HAP-1 (cell line): Measurements from ENCODE around the gene S1PR4.
"Not testable (repeated sequence)": the region's sequence is repeated elsewhere in the genome, so short reads cannot be mapped to it uniquely, and the experiment has no call there.

Experiments used
- DNase-seq, 2 experiments: peaks; one replicate each; pipeline ENCODE4 v3.0.0-alpha.2; 2016 to 2020; ENCODE audit warnings: low spot score in 2 of 2
- H3K27me3 ChIP-seq: fragments of 250-450 bp; sonication (Bioruptor Pico); 2 replicates; pipeline ENCODE4 v1.5.1; 2020; ENCODE audit warnings: low read depth, mild to moderate bottlenecking, moderate library complexity
- H3K36me3 ChIP-seq: fragments of 250-450 bp; sonication (Bioruptor Pico); replicated peaks from 2 replicates; pipeline ENCODE4 v1.5.1; 2020; ENCODE audit warnings: mild to moderate bottlenecking
- H3K4me1 ChIP-seq: fragments of 250-450 bp; sonication (Bioruptor Pico); 2 replicates; pipeline ENCODE4 v1.5.1; 2020; ENCODE audit warnings: mild to moderate bottlenecking
- H3K4me3 ChIP-seq: fragments of 250-450 bp; sonication (Bioruptor Pico); 2 replicates; pipeline ENCODE4 v1.5.1; 2020; ENCODE audit warnings: mild to moderate bottlenecking, moderate library complexity
- H3K9me3 ChIP-seq: fragments of 250-450 bp; sonication (Bioruptor Pico); 2 replicates; pipeline ENCODE4 v1.5.1; 2020; ENCODE audit warnings: mild to moderate bottlenecking, moderate library complexity
- in situ Hi-C: fragments of 300-500 bp; cut with MboI; formaldehyde crosslinking; loops from 3 replicates; pipeline ENCODE4 v1.14.3; 2020; ENCODE audit warnings: low sequenced_read_pairs, inconsistent platforms, mixed read lengths

S1PR4 gene

DNA sequence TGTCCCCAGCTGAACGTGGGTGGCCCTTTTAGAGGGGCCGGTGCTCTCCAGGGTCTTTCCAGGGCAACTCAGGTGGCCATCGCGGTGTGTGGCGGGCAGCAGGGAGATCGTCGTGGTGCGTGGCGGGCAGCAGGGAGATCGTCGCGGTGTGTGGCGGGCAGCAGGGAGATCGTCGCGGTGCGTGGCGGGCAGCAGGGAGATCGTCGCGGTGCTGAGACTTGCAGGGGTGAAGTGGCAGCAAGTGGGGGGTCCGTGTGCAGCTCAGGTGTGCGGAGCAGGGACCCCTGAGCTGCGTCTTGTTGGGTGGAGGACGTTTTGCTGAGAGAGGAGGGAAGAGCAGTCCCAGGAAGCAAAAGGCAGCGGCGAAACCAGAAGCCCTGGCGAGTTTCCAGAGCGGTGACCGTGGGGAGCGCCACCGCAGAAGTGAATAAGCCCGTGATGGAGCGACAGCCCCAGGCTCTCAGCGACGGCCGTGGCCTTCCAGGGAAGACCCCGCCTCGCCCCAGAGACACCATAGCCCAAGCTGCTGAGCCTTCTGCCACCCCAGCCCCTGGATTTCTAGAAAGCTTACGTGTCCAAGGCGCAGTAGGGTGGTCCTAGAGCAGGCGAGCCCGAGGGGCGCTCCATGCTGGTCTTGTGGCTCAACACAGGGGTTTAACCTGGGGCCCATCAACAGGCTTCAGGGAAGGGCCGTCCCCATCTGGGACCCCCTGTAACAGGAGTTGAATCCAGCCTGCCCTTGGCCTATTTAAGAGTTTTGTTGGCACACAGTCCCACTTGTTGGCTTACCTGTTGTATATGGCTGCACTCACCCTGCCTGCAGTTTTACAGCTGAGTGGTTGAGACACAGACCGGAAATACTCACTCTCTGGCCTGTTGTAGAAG lies 12.6 kb downstream of the S1PR4 start:
- H3K4me1 ChIP-seq = peaks cover 5% of the 10 kb centered on the region; the same call in 1 of the 2 replicates

DNA sequence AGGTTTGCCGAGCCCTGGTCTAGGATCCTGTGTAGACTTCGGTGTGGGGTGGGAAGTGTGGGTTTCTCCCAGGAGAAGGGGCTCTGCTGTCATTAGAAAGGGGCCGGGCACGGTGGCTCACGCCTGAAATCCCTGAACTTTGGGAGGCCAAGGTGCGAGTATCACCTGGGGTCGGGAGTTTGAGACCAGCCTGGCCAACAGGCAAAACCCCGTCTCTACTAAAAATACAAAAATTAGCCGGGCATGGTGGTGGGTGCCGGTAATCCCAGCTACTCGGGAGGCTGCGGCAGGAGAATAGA lies 13.2 kb downstream of the S1PR4 start:
- DNase-seq, H3K27me3 ChIP-seq, in situ Hi-C loops, H3K4me1 ChIP-seq, H3K4me3 ChIP-seq, H3K9me3 ChIP-seq: not testable (repeated sequence)
- peaks cover 37% of the 10 kb centered on the region for H3K36me3 ChIP-seq

More for the DNA sequence above, 12.6 kb downstream of the S1PR4 start:
- peaks cover 36% of the 10 kb centered on the region for H3K36me3 ChIP-seq
- H3K9me3 ChIP-seq = no peaks in the 10 kb centered on the region
- no peak for DNase-seq
- in situ Hi-C loops = no loop called here
- H3K4me3 ChIP-seq = no peak overlapping the region
- no peaks in the 10 kb centered on the region for H3K27me3 ChIP-seq

DNA sequence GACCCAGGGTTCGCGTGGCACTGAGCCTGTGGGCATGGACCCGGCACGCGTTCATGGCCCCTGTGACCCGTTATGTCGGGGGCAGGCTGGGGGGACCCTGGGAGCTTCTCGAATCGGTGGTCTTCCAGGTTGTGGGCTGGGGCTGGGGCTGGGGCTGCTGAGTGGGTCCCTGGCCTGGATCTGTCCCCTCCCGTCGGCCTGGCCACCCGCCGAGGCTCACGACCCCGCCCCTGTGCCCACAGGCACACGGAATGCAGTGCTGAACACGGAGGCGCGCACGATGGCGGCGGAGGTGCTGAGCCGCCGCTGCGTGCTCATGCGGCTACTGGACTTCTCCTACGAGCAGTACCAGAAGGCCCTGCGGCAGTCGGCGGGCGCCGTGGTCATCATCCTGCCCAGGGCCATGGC lies 13.7 kb downstream of the S1PR4 start:
- peaks cover 36% of the 10 kb centered on the region for H3K36me3 ChIP-seq
- H3K9me3 ChIP-seq = no peaks in the 10 kb centered on the region
- H3K27me3 ChIP-seq = no peaks in the 10 kb centered on the region
- no peak overlapping the region for H3K4me3 ChIP-seq
- H3K4me1 ChIP-seq = peaks cover 1% of the 10 kb centered on the region
- DNase-seq = no peak
- in situ Hi-C loops = no loop called here

DNA sequence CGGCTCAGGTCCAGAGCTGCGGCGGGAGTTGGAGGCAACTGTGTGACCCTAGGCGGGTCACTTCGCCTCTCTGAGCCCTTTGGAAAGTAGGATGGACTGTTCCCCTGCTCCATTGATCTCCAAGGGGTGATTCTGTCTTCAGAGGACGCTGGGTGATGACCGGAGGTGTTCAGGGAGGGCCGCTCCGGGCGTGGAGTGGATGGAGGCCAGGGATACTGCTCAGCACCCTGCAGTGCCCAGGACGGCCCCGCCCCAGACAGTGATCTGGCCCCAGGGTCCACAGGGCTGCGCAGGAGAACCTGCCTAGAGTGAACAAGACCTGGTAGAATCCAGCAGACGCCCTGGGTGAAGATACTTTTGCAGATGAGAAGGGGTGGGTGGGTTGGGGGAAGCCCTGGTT lies 14.1 kb downstream of the S1PR4 start:
- no peak for DNase-seq
- Histone ChIP-seq H3K9me3 (no peaks in the 10 kb centered on the region), H3K36me3 (peaks cover 37% of the 10 kb centered on the region), H3K27me3 (no peaks in the 10 kb centered on the region), H3K4me3 (no peak overlapping the region), H3K4me1 (no peaks in the 10 kb centered on the region; the same call in 1 of the 2 replicates)
- in situ Hi-C loops = no loop called here

DNA sequence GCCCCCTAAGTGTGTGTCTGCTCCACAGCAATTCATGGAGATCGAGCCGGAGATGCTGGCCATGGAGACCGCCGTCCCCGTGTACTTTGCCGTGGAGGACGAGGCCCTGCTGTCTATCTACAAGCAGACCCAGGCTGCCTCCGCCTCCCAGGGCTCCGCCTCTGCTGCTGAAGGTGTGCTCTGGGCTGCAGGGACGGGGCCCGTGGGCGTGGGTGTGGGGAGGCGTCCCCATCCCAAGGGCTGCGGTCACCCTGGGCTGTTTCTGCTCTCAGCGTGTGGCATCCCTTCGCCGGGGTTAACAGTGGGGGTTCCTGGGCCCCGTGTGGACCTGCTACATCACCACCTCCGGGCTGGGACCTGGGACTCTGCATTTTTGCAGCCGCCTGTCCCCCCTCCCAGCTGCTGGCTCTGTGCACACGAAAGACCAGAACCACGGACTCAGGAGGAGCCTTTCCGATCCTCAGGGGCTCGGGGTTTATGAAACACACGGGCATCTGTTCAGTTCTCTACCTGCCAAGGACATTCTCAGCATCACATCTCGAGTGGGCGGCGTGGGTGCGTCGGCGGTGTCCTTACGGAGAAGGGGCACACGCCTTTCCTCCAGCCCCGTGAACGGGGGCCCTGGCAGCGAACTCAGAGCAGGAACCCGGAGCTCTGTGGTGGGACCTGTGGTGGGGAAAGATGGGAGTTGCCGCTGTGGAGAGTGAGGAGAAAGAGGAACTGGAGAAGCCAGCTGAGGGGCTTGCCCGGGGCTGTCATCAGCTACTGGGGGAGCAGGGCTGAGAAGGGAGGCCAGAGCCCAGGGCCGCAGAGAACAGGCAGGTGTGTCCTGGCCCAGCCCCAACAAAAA lies 14.9 kb downstream of the S1PR4 start:
- no peak for DNase-seq
- H3K4me1 ChIP-seq = no peaks in the 10 kb centered on the region; the same call in 1 of the 2 replicates
- in situ Hi-C loops = no loop called here
- H3K27me3 ChIP-seq = no peaks in the 10 kb centered on the region
- H3K9me3 ChIP-seq = no peaks in the 10 kb centered on the region
- H3K4me3 ChIP-seq = no peak overlapping the region
- H3K36me3 ChIP-seq = peaks cover 33% of the 10 kb centered on the region

DNA sequence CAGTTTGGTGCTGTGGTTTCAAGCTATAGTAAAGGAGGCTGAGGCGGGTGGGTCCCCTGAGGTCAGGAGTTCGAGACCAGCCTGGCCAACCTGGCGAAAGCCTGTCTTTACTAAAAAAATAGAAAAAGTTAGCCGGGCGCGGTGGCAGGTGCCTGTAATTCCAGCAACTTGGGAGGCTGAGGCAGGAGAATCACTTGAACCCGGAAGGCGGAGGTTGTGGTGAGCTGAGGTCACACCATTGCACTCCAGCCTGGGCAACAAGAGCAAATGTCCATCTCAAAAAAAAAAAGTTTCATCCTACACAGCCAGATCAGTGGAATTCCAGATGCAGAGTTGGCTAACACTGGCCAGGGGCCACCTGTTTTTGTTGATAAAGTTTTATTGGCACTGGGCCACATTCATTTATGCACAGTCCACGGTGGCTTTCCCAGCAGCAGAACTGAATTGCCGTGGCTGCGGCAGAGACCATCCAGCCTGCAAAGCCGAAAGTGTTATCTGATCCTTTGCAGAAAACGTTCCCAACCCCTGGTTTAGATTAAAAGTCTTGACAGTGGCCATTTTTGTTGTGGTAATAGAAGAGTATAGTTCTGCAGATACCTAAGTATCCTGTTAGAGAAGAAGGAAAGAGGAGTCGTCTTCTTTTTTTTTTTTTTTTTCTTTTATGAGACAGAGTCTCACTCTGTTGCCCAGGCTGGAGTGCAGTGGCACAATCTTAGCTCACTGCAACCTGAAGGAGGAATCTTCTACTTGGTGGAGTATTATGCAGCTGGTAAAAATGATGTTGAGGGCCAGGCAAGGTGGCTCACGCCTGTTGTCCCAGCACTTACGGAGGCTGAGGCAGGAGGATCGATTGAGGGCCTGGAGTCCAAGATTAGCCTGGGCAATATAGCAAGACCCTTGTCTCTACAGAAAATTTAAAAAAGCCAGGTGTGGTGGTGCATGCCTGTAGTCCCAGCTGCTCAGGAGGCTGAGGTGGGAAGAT lies 15.8 kb downstream of the S1PR4 start:
- H3K36me3 ChIP-seq = peaks cover 33% of the 10 kb centered on the region

DNA sequence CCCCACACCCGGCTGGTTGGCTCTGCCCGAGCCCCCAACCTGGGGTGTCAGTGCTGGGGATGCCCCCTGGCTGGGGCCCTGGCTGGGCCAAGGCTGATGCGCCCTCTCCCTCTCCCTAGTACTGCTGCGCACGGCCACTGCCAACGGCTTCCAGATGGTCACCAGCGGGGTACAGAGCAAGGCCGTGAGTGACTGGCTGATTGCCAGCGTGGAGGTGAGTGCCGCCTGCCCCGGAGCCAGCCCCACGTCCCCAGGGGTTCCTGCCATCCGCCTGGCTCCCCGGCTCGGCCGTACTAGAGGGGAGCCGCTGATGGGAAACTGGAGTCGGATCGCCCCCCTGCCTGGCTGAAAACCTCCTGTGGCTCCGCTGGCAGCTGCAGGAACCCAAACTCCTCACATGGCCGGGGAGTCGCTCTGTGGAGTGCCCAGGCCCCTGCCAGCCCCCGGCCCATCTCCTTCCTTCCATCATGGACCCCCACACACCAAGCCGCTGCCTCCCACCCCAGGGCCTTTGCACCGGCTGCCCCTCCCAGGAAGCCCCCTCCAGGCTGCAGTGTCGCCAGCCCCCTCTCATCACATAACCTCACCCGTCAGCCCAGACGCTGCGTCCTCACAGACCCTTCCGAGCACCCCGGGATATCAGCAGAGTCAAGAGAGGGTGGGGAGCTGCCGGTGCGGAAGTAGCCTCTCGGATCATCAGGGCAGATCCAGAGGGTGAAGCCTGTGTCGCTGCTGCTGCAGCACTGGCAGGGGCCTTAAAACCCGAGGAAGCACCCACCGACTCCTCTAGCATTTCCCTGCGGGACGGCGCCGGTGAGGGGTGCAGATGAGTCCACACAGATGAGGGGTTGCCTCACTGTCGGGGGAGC lies 17.7 kb downstream of the S1PR4 start:
- no peak overlapping the region for H3K4me3 ChIP-seq
- DNase-seq = no peak
- in situ Hi-C loops = no loop called here
- H3K36me3 ChIP-seq = peaks cover 30% of the 10 kb centered on the region
- H3K4me1 ChIP-seq = no peaks in the 10 kb centered on the region; the same call in 1 of the 2 replicates
- H3K27me3 ChIP-seq = no peaks in the 10 kb centered on the region
- H3K9me3 ChIP-seq = no peaks in the 10 kb centered on the region

More for the DNA sequence above, 15.8 kb downstream of the S1PR4 start:
- Histone ChIP-seq H3K27me3 (no peaks in the 10 kb centered on the region), H3K4me1 (no peaks in the 10 kb centered on the region; the same call in 1 of the 2 replicates), H3K4me3 (no peak overlapping the region), H3K9me3 (no peaks in the 10 kb centered on the region)
- DNase-seq = no peak
- in situ Hi-C loops = no loop called here

DNA sequence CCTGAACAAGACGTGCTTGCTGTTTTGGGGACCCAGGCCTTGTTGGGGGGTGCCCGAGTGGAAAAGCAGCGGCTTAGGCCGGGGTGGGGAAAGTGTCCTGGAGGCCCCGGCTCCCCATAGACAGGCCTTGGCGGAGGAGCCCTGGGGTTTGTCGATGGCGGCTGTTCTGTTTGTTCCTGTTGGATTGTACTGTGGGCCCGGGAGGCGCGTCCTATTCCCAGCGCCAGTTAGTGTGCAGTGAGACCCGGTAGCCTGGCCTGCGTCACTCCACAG lies 18.3 kb downstream of the S1PR4 start:
- in situ Hi-C loops = no loop called here
- DNase-seq = no peak
- H3K36me3 ChIP-seq = peaks cover 27% of the 10 kb centered on the region
- H3K4me1 ChIP-seq = no peaks in the 10 kb centered on the region; the same call in 1 of the 2 replicates
- H3K9me3 ChIP-seq = no peaks in the 10 kb centered on the region
- no peak overlapping the region for H3K4me3 ChIP-seq
- H3K27me3 ChIP-seq = no peaks in the 10 kb centered on the region

DNA sequence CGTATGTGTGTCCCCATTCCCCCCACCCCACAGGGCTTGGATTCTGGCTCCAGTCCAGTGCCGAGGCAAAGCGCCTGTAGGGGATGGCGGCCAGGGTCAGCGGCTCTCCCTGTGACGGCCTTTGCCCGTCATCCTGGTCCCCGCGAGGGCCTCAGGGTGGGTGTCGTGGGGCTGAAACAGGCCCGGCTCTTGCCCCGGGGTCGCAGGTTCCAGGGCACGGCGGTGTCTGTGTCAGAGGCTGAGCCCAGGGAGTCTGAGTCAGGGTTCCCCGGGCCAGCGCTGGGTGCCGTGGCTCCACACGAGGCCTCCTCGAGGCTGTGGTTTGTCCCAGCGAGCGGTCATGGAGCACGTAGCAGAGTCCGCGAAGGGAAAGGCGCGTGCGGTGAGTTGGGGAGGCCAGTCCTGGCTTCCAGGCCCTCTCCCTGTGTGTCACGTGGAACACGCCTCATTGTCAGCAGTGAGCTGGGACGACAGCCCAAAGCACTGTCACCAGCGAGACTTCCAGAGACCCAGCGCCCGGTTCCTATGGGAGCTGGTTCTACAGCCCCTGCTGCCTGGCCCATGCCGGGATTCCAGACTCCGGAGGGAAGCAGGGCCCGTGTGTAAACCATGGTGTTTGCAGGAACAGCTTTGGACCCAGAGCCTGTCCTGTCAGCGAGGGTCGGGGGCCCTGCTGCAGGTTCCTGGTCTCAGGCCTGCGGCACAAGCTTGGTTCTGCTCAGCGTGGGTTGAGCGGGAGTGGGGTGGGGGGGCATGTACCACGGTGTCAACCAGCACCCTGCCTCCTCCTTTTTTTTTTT lies 20.5 kb downstream of the S1PR4 start:
- in situ Hi-C loops = no loop called here
- H3K9me3 ChIP-seq = no peaks in the 10 kb centered on the region
- H3K4me1 ChIP-seq = no peaks in the 10 kb centered on the region; the same call in 1 of the 2 replicates
- H3K36me3 ChIP-seq = peaks cover 33% of the 10 kb centered on the region
- no peaks in the 10 kb centered on the region for H3K27me3 ChIP-seq
- no peak for DNase-seq
- H3K4me3 ChIP-seq = no peak overlapping the region

DNA sequence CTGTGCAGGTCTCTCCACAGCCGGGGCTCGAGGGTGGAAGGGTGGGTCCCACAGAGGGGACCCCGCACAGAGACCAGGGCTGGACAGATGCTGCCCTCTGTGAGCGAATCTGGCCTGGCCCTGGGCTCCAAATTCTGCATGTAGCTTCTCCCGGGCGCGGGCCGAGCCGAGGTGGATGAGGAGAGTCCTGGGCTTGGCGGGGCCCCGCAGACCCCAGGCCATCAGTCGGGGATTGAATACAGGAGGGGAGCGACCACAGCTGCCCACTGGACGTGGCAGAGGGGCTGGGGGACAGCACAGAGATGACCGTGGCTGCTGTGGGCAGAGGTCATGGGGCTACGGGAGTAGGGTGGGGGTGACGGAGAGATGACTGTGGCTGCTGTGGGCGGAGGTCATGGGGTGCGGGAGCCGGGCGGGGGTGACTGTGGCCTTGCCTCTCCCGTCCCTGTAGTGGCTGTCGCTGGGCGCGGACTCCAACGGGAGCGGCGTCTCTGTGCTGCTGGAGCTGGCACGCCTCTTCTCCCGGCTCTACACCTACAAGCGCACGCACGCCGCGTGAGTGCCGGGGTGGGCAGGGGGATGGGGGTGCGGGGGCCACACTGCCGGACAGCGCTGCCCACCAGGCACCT lies 22.6 kb downstream of the S1PR4 start:
- no peak overlapping the region for H3K4me3 ChIP-seq
- DNase-seq = no peak
- in situ Hi-C loops = no loop called here
- no peaks in the 10 kb centered on the region; the same call in 1 of the 2 replicates for H3K4me1 ChIP-seq
- H3K27me3 ChIP-seq = no peaks in the 10 kb centered on the region
- H3K9me3 ChIP-seq = no peaks in the 10 kb centered on the region
- peaks cover 40% of the 10 kb centered on the region for H3K36me3 ChIP-seq

DNA sequence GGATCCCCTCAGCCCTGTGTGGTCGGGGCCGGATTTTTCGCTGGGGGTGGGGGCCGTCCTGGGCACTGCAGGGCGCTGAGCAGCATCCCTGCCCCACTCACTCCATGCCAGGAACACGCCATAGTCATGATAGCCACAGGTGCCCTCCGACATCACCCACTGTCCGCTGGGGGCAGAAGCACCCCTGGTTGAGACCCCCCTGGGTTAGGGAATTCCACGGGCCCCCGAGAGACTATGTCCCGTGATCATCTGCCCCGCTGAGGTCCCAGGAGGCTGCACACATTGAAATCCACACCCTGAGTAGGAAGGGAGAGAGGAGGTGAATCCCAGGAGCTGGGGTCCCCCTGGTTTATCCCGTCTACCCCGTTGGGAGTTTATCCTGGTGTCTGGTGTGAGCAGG lies 23.3 kb downstream of the S1PR4 start:
- in situ Hi-C loops = no loop called here
- H3K27me3 ChIP-seq = no peaks in the 10 kb centered on the region
- H3K4me3 ChIP-seq = no peak overlapping the region
- no peaks in the 10 kb centered on the region; the same call in 1 of the 2 replicates for H3K4me1 ChIP-seq
- H3K9me3 ChIP-seq = no peaks in the 10 kb centered on the region
- DNase-seq = no peak
- H3K36me3 ChIP-seq = peaks cover 43% of the 10 kb centered on the region

DNA sequence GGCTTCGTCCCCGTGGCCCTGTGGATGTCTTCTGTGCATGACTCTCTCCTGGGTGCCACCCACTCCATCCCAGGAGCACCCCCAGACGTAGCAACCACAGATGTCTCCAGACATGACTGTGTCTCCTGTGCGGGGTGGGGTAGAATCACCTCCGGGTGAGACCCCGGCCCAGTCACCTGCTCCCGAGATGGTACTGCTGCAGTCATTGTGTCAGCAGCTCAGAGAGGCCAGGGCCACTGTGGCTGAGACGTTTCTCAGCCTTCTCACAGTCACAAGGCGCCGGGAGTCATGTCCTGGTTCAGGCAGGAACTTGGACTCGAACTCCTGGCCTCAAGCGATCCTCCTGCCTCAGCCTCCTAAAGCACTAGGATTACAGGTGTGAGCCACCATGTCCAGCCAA lies 23.8 kb downstream of the S1PR4 start:
- peaks cover 47% of the 10 kb centered on the region for H3K36me3 ChIP-seq
- in situ Hi-C loops = no loop called here
- DNase-seq = no peak

More for the DNA sequence above, 23.8 kb downstream of the S1PR4 start:
- H3K4me3 ChIP-seq = no peak overlapping the region
- H3K4me1 ChIP-seq = no peaks in the 10 kb centered on the region
- no peaks in the 10 kb centered on the region for H3K9me3 ChIP-seq
- H3K27me3 ChIP-seq = no peaks in the 10 kb centered on the region
